ENCODE measurements around the gene UTP11. TPM values are rescaled to one million over a fixed set of nuclear protein-coding genes. Genes with fewer than 3 reads are reported as not detected.

The UTP11 gene
- polyA plus RNA-seq, 1 donor from 2014 or later: 144 TPM

DNA sequence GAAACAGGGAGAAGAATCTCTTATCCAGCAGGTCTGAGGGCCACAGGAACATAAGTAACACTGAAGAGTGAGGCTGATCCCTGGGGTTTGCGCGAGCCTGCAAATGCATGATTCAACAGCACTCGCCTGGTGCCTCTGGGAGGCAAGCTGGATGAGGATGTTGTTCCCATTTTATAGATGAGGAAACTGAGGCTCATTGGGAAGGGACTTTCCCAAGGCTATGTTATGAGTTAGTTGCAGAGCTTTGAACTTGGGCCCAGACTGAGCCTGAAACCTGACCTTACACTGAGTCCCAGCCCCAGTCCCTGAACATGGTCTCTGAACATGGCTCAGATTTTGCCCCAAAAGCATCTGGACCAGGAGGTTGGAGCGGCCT is 61.8 kb downstream of the UTP11 start:
- TF ChIP-seq CTCF (IDR thresholded peaks at IDR 0.05; ENCODE audit: poor library complexity, severe bottlenecking) (no peak), TAF1 (IDR thresholded peaks at IDR 0.05; ENCODE audit: low read depth) (no peak), POLR2AphosphoS5 (IDR thresholded peaks at IDR 0.05) (no peak), EZH2 (IDR thresholded peaks at IDR 0.05; ENCODE audit: borderline replicate concordance, insufficient read depth, low read length, poor library complexity, severe bottlenecking) (no peak), EP300 (conservative IDR thresholded peaks at IDR 0.05; ENCODE audit: poor library complexity, severe bottlenecking) (no peak), SMC3 (conservative IDR thresholded peaks at IDR 0.05; ENCODE audit: poor library complexity) (no peak), MXI1 (conservative IDR thresholded peaks at IDR 0.05; ENCODE audit: poor library complexity, severe bottlenecking) (no peak), RAD21 (conservative IDR thresholded peaks at IDR 0.05) (no peak)
- TF ChIP-seq, protein P1, sequence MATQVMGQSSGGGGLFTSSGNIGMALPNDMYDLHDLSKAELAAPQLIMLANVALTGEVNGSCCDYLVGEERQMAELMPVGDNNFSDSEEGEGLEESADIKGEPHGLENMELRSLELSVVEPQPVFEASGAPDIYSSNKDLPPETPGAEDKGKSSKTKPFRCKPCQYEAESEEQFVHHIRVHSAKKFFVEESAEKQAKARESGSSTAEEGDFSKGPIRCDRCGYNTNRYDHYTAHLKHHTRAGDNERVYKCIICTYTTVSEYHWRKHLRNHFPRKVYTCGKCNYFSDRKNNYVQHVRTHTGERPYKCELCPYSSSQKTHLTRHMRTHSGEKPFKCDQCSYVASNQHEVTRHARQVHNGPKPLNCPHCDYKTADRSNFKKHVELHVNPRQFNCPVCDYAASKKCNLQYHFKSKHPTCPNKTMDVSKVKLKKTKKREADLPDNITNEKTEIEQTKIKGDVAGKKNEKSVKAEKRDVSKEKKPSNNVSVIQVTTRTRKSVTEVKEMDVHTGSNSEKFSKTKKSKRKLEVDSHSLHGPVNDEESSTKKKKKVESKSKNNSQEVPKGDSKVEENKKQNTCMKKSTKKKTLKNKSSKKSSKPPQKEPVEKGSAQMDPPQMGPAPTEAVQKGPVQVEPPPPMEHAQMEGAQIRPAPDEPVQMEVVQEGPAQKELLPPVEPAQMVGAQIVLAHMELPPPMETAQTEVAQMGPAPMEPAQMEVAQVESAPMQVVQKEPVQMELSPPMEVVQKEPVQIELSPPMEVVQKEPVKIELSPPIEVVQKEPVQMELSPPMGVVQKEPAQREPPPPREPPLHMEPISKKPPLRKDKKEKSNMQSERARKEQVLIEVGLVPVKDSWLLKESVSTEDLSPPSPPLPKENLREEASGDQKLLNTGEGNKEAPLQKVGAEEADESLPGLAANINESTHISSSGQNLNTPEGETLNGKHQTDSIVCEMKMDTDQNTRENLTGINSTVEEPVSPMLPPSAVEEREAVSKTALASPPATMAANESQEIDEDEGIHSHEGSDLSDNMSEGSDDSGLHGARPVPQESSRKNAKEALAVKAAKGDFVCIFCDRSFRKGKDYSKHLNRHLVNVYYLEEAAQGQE (IDR thresholded peaks at IDR 0.05; ENCODE audit: borderline replicate concordance): no peak
- Histone ChIP-seq H3K4me3 (ENCODE audit: low read length) (no peak overlapping the region), H3K27ac (ENCODE audit: low read length) (no peak overlapping the region), H2AFZ (ENCODE audit: low read depth, low read length) (no peak overlapping the region), H3K79me2 (replicated peaks; ENCODE audit: insufficient read depth, low read length) (no peaks in the 10 kb centered on the region), H3K9ac (ENCODE audit: low read length) (no peak overlapping the region), H3K4me2 (ENCODE audit: low read length) (no peak overlapping the region), H3K9me3 (ENCODE audit: low read length) (no peaks in the 10 kb centered on the region), H3K27me3 (ENCODE audit: insufficient read depth, low read depth, low read length) (no peaks in the 10 kb centered on the region), H3K9me2 (ENCODE audit: insufficient read depth, low read length) (no peaks in the 10 kb centered on the region), H3K36me3 (ENCODE audit: insufficient read depth, low read length) (no peaks in the 10 kb centered on the region), H4K20me1 (ENCODE audit: insufficient read depth) (no peaks in the 10 kb centered on the region), H3F3A (ENCODE audit: insufficient read depth, low read length, poor library complexity, severe bottlenecking) (no peaks in the 10 kb centered on the region)

Small RNAs within 50 kb of the gene (small RNA-seq; reads per million reads assigned to genes)
- 0 to 0.16 (median 0) reads per million in 3 experiments for gene RNU6-510P

Other genes with a start within 250 kb of the UTP11 start
- gene EPHA10, start 247.6 kb upstream of the UTP11 start, polyA plus RNA-seq: 34.7 and 39.4 TPM in 2 replicates
- 37.0 and 46.7 TPM in 2 replicates for gene MANEAL, start 218.9 kb upstream of the UTP11 start, polyA plus RNA-seq
- gene C1orf122, start 204.9 kb upstream of the UTP11 start, polyA plus RNA-seq: 133 and 143 TPM in 2 replicates
- gene YRDC, start 204.5 kb upstream of the UTP11 start, polyA plus RNA-seq: 27.6 and 34.1 TPM in 2 replicates
- gene MTF1, start 153.1 kb upstream of the UTP11 start, polyA plus RNA-seq: 3.7 and 3.8 TPM in 2 replicates
- gene INPP5B, start 65.7 kb upstream of the UTP11 start, polyA plus RNA-seq: 13.4 and 13.8 TPM in 2 replicates
- 104 and 123 TPM in 2 replicates for gene SF3A3, start 22.7 kb upstream of the UTP11 start, polyA plus RNA-seq
- 3.3 and 3.5 TPM in 2 replicates for gene FHL3, start 7.2 kb upstream of the UTP11 start, polyA plus RNA-seq
- gene POU3F1, start 34.1 kb downstream of the UTP11 start, polyA plus RNA-seq: 2.6 and 3.1 TPM in 2 replicates